ENCODE data around the gene CATSPERD. TPM values are rescaled to one million over a fixed set of nuclear protein-coding genes. Genes with fewer than 3 reads are reported as not detected.
A peak's percentile ranks its signal among the peaks of the same experiment; 100 is the strongest.

CATSPERD gene
- total and polyA plus RNA-seq, 9 of the 15 experiments (the other 6 are each of a cell fraction or from before 2014, with no cell fraction given): not detected

DNA sequence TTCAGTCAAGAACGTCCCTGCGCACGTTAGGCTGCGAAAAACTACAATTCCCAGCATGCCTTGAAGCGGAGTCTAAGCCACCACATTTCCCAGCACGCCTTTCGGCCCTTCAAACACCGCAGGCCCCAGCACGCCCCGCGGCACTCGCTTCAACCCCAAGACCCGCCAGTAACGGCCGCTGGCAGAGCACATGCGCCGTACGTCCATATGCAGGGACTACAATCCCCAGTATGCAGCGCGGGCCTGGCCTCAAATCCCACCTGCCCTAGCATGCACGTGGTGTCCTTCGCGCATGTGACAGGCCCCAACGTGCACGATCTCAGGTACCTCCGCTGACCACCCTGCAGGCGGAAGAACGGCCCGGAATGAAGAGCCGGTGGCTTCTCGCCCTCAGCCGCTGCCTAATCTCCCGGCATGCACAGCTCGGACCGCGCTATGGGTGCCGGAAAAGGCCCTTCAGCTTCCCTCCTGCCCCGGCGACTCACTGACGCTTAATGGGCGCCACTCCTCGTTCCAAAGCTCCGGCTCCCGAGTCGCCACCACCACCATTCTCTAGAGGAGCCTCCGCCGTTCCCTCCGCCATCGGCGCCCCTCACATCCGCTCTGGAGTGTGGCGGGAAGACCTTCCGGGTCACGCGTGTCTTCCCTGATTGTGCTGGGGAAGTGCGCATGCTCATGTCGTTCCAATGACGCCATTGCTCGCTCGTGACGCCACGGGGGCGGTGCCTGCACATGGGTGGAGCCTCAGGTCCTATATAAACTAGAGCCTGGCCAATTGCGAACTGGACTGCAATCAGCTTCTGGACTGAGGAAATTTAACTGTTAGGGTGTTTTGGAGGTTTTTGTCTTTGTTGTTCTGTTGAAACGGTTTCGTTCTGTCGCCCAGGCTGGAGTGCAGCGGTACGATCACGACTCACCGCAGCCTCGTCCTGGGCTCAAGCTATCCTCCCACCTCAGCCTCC lies 70.4 kb downstream of the CATSPERD start, which contains the start of gene DUS3L (continued):
- TF ChIP-seq HDAC3 (IDR thresholded peaks at IDR 0.05; ENCODE audit: borderline replicate concordance, partially characterized antibody) (no peak), FUS (optimal IDR thresholded peaks at IDR 0.05; ENCODE audit: low read depth, low read length) (no peak), GABPA (tag; conservative IDR thresholded peaks at IDR 0.05; ENCODE audit: low read depth) (peak; percentile 100), KLF10 (CRISPR knock-in tag; IDR thresholded peaks at IDR 0.05) (no peak), CTBP1 (IDR thresholded peaks at IDR 0.05; ENCODE audit: borderline replicate concordance) (no peak; the same call in 1 of the 2 replicates), JUNB (CRISPR knock-in tag; conservative IDR thresholded peaks at IDR 0.05) (no peak), ZNF197 (CRISPR knock-in tag; IDR thresholded peaks at IDR 0.05; ENCODE audit: low read depth) (peak; percentile 94), ZNF699 (CRISPR knock-in tag; IDR thresholded peaks at IDR 0.05; ENCODE audit: insufficient replicate concordance) (no peak), POLR2G (IDR thresholded peaks at IDR 0.05; ENCODE audit: low read depth, low read length) (peak; percentile 98), SMC3 (conservative IDR thresholded peaks at IDR 0.05; ENCODE audit: insufficient read depth, low read depth, low read length) (no peak), KHSRP (IDR thresholded peaks at IDR 0.05) (peak; percentile 74; the same call in 1 of the 2 replicates), NCOA1 (IDR thresholded peaks at IDR 0.05; ENCODE audit: low read depth) (peak; percentile 93)
- TF ChIP-seq, protein P1, sequence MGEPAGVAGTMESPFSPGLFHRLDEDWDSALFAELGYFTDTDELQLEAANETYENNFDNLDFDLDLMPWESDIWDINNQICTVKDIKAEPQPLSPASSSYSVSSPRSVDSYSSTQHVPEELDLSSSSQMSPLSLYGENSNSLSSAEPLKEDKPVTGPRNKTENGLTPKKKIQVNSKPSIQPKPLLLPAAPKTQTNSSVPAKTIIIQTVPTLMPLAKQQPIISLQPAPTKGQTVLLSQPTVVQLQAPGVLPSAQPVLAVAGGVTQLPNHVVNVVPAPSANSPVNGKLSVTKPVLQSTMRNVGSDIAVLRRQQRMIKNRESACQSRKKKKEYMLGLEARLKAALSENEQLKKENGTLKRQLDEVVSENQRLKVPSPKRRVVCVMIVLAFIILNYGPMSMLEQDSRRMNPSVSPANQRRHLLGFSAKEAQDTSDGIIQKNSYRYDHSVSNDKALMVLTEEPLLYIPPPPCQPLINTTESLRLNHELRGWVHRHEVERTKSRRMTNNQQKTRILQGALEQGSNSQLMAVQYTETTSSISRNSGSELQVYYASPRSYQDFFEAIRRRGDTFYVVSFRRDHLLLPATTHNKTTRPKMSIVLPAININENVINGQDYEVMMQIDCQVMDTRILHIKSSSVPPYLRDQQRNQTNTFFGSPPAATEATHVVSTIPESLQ (CRISPR knock-in tag; IDR thresholded peaks at IDR 0.05): peak; percentile 90; the same call in 1 of the 2 replicates
- TF ChIP-seq, protein P2, sequence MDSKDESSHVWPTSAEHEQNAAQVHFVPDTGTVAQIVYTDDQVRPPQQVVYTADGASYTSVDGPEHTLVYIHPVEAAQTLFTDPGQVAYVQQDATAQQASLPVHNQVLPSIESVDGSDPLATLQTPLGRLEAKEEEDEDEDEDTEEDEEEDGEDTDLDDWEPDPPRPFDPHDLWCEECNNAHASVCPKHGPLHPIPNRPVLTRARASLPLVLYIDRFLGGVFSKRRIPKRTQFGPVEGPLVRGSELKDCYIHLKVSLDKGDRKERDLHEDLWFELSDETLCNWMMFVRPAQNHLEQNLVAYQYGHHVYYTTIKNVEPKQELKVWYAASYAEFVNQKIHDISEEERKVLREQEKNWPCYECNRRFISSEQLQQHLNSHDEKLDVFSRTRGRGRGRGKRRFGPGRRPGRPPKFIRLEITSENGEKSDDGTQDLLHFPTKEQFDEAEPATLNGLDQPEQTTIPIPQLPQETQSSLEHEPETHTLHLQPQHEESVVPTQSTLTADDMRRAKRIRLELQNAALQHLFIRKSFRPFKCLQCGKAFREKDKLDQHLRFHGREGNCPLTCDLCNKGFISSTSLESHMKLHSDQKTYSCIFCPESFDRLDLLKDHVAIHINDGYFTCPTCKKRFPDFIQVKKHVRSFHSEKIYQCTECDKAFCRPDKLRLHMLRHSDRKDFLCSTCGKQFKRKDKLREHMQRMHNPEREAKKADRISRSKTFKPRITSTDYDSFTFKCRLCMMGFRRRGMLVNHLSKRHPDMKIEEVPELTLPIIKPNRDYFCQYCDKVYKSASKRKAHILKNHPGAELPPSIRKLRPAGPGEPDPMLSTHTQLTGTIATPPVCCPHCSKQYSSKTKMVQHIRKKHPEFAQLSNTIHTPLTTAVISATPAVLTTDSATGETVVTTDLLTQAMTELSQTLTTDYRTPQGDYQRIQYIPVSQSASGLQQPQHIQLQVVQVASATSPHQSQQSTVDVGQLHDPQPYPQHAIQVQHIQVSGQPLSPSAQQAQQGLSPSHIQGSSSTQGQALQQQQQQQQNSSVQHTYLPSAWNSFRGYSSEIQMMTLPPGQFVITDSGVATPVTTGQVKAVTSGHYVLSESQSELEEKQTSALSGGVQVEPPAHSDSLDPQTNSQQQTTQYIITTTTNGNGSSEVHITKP (IDR thresholded peaks at IDR 0.05; ENCODE audit: partially characterized antibody): peak; percentile 30
- TF ChIP-seq, protein P3, sequence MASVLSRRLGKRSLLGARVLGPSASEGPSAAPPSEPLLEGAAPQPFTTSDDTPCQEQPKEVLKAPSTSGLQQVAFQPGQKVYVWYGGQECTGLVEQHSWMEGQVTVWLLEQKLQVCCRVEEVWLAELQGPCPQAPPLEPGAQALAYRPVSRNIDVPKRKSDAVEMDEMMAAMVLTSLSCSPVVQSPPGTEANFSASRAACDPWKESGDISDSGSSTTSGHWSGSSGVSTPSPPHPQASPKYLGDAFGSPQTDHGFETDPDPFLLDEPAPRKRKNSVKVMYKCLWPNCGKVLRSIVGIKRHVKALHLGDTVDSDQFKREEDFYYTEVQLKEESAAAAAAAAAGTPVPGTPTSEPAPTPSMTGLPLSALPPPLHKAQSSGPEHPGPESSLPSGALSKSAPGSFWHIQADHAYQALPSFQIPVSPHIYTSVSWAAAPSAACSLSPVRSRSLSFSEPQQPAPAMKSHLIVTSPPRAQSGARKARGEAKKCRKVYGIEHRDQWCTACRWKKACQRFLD (CRISPR knock-in tag; IDR thresholded peaks at IDR 0.05): peak; percentile 88; the same call in 1 of the 2 replicates

All from K562 (cell line).